Measurements from ENCODE around the gene LRRN3. TPM values are rescaled to one million over a fixed set of nuclear protein-coding genes. Genes with fewer than 3 reads are reported as not detected.

The LRRN3 gene
- total and polyA plus RNA-seq, 8 donors: 3.3 to 75.1 (median 49.3) TPM

GRCh38 chr7:111138586-111138985 is 47.7 kb downstream of the LRRN3 start:
- H3K27ac ChIP-seq: peak overlapping the region in 1 of 2 donors; percentile 35
- ATAC-seq: no peak
- no peak for TF ChIP-seq CTCF (IDR thresholded peaks at IDR 0.05)
- no peaks in the 10 kb centered on the region for H3K27me3 ChIP-seq
- no peaks in the 10 kb centered on the region for H3K36me3 ChIP-seq
- no peaks in the 10 kb centered on the region for H3K9me3 ChIP-seq
- DNase-seq: no peak
- peaks cover 5 to 17% of the 10 kb centered on the region in 2 donors for H3K4me1 ChIP-seq
- H3K4me3 ChIP-seq: no peak overlapping the region
- intact Hi-C loops (cut with DNase I): no loop called here

DNA sequence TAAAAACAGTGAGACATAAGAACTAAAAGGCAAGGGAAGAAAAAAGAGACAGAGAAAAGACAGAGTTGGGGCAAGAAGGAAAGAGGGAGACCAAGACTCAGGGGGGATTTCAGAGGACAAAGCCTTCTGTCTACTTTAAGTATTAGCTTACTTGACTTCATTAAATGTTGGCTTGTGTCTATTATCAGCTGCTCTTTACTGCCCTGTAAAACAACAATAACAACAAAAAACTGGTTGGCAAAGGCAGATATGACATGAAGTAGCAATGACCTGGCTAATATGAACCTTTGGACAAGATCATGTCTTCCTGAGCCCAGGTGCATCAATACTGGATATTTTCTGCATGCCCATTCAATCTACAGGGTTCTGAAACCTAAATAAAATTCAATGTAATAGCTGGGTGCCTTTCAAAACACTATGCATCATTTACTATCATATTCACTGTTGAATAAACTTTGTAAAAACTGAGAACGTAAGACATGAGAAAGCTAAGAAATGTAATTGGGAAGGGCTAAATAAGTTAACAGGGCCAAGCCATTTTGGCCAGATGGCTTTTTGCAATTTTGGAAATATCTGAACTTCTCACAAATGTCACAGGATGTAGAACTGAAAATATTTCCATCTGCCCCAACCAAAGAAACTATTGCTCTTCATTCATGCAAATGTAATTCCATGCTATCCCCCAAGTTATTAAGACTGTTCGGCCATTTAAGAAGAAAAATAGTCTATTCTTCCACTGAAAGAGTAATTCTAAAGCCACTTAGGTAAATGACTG is 49.4 kb downstream of the LRRN3 start:
- ATAC-seq (no peak), DNase-seq (no peak)
- Histone ChIP-seq H3K27me3 (no peaks in the 10 kb centered on the region), H3K4me1 (peaks cover 5 to 17% of the 10 kb centered on the region in 2 donors), H3K4me3 (no peak overlapping the region), H3K36me3 (no peaks in the 10 kb centered on the region), H3K27ac (no peak overlapping the region), H3K9me3 (no peaks in the 10 kb centered on the region)
- intact Hi-C loops (cut with DNase I): no loop called here
- TF ChIP-seq CTCF (IDR thresholded peaks at IDR 0.05): no peak

DNA sequence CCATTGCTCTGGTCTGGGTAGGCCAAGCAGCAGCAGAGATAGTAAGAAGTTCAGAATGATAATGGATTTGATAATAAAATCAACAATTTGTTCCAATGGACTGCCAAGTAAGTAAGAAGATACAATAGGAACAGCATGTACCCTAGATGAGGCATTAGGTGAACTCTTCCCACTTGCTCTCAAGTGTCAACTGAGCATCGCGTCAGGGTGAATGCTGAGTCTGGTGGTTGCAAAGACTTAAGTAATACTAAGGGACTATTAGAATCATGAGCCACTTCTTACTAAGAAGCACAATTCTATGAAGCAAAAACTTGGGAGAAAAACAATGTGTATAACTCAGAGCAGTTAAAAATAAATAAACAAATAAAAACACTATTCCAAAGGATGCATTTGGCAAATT is 54.5 kb downstream of the LRRN3 start:
- no peak for ATAC-seq
- Histone ChIP-seq H3K4me3 (no peak overlapping the region), H3K27ac (no peak overlapping the region), H3K27me3 (no peaks in the 10 kb centered on the region), H3K36me3 (no peaks in the 10 kb centered on the region), H3K9me3 (no peaks in the 10 kb centered on the region), H3K4me1 (no peaks in the 10 kb centered on the region)
- intact Hi-C loops (cut with DNase I): no loop called here
- no peak for DNase-seq
- no peak for TF ChIP-seq CTCF (IDR thresholded peaks at IDR 0.05)

GRCh38 chr7:111146136-111146535 is 55.2 kb downstream of the LRRN3 start:
- Histone ChIP-seq H3K4me1 (no peaks in the 10 kb centered on the region), H3K27ac (no peak overlapping the region), H3K4me3 (no peak overlapping the region), H3K9me3 (no peaks in the 10 kb centered on the region), H3K27me3 (no peaks in the 10 kb centered on the region), H3K36me3 (no peaks in the 10 kb centered on the region)
- TF ChIP-seq CTCF (IDR thresholded peaks at IDR 0.05): no peak
- ATAC-seq: no peak
- no peak for DNase-seq
- intact Hi-C loops (cut with DNase I): no loop called here

- Histone ChIP-seq H3K9me3 (no peaks in the 10 kb centered on the region), H3K36me3 (no peaks in the 10 kb centered on the region), H3K27ac (no peak overlapping the region), H3K27me3 (no peaks in the 10 kb centered on the region), H3K4me3 (no peak overlapping the region), H3K4me1 (no peaks in the 10 kb centered on the region)
- intact Hi-C loops (cut with DNase I): no loop called here
- TF ChIP-seq CTCF (IDR thresholded peaks at IDR 0.05): no peak
- no peak for ATAC-seq
- no peak for DNase-seq
Observed at GRCh38 chr7:111147708-111148533, 57.0 kb downstream of the LRRN3 start.

All from left lung (tissue), 10 donors.